ENCODE measurements around the gene GSTM1. TPM values are rescaled to one million over a fixed set of nuclear protein-coding genes. Genes with fewer than 3 reads are reported as not detected.

The GSTM1 gene
- total and polyA plus RNA-seq, 2 of the 8 experiments (the other 6 are each of a cell fraction or from before 2014, with no cell fraction given): 16.7 to 42.5 TPM

- Histone ChIP-seq H3K56ac (replicated peaks; ENCODE audit: insufficient read length, low read depth, low read length) (no peak overlapping the region), H3K36me3 (ENCODE audit: control insufficient read depth in 2 of 4, insufficient read depth in 4 of 4, low read length in 3 of 4) (no peaks in the 10 kb centered on the region), H3K4ac (replicated peaks; ENCODE audit: insufficient read length, low read depth, low read length) (no peak overlapping the region), H3K23ac (ENCODE audit: insufficient read length) (no peak overlapping the region), H3K4me2 (ENCODE audit: insufficient read depth in 1 of 2, low read depth in 2 of 2, low read length in 2 of 2) (no peak overlapping the region), H2BK5ac (ENCODE audit: low read depth, low read length) (no peak overlapping the region), H3K79me2 (ENCODE audit: control insufficient read depth in 1 of 2, insufficient read depth in 2 of 2, low read length in 2 of 2) (no peaks in the 10 kb centered on the region), H4K91ac (replicated peaks; ENCODE audit: insufficient read length, low read length) (no peak overlapping the region), H4K5ac (ENCODE audit: insufficient read length, low read depth, low read length) (no peak overlapping the region), H3K9ac (replicated peaks in 1 of 4; ENCODE audit: extremely low read depth in 1 of 4, low read depth in 3 of 4, low read length in 3 of 4) (no peak overlapping the region), H3K4me1 (replicated peaks in 1 of 4; ENCODE audit: control insufficient read depth in 3 of 4, insufficient read depth in 4 of 4, low read length in 3 of 4) (no peaks in the 10 kb centered on the region; a peak in 1 of 7 replicates), H3K14ac (ENCODE audit: insufficient read length) (no peak overlapping the region), H2AK5ac (ENCODE audit: low read depth, low read length) (no peak overlapping the region), H2AFZ (ENCODE audit: low read length) (no peak overlapping the region), H3K27ac (ENCODE audit: low read depth, low read length) (no peak overlapping the region), H4K8ac (ENCODE audit: extremely low read depth, insufficient read depth, low read length) (no peak overlapping the region), H3K27me3 (replicated peaks in 1 of 4; ENCODE audit: control insufficient read depth in 3 of 4, extremely low read depth in 1 of 4, insufficient read depth in 3 of 4, low read length in 3 of 4) (peaks cover 0 to 3% (median 0%) of the 10 kb centered on the region in 4 experiments; a peak in 1 of 7 replicates), H3K79me1 (ENCODE audit: low read depth, low read length) (no peaks in the 10 kb centered on the region), H3K4me3 (ENCODE audit: extremely low read depth in 1 of 4, insufficient read depth in 2 of 4, low read depth in 3 of 4, low read length in 4 of 4) (no peak overlapping the region), H3K23me2 (ENCODE audit: low read depth, low read length) (no peaks in the 10 kb centered on the region), H3K9me3 (ENCODE audit: insufficient read depth in 2 of 2, low read depth in 1 of 2, low read length in 1 of 2) (no peaks in the 10 kb centered on the region), H2BK15ac (ENCODE audit: low read length) (no peak overlapping the region), H2BK120ac (replicated peaks; ENCODE audit: low read depth, low read length) (no peak overlapping the region), H2BK20ac (ENCODE audit: low read length) (no peak overlapping the region), H2BK12ac (ENCODE audit: low read depth, low read length) (no peak overlapping the region), H4K20me1 (replicated peaks in 1 of 2; ENCODE audit: control insufficient read depth in 1 of 2, insufficient read depth in 2 of 2, low read length in 2 of 2) (no peaks in the 10 kb centered on the region), H3K18ac (ENCODE audit: extremely low read depth, low read length) (no peak overlapping the region)
- POLR2A ChIA-PET (ENCODE audit: partially characterized antibody): no interaction called here
- FAIRE-seq (no peak), DNase-seq (ENCODE audit: low read depth in 1 of 2, low spot score in 2 of 2) (no peak)
- CTCF ChIA-PET (ENCODE audit: partially characterized antibody): interaction anchor here (0.6 to 7.4 kb wide), 2 partner anchors 61 to 216 kb away, joined by 3 to 51 read pairs; no protein-coding TSS in a partner anchor
- 89% methylated on average over 12 of the region's 12 CpGs; no CpG with 5 or more reads in 1 of the 2 experiments for WGBS, 2 experiments (ENCODE audit: extremely low coverage in 1 of 2, insufficient coverage in 1 of 2, insufficient read length in 1 of 2, insufficient replicate concordance in 2 of 2, low coverage in 1 of 2, low lambda C conversion rate in 2 of 2, missing lambda C conversion rate in 1 of 2)
- no peak for TF ChIP-seq ASH2L (IDR thresholded peaks at IDR 0.05; ENCODE audit: low read length)
- TF ChIP-seq KDM4A (IDR thresholded peaks at IDR 0.05; ENCODE audit: low read depth, low read length, severe bottlenecking): no peak
- no peak for TF ChIP-seq SIRT6 (IDR thresholded peaks at IDR 0.05; ENCODE audit: low read length)
- no peak for TF ChIP-seq USF2 (IDR thresholded peaks at IDR 0.05; ENCODE audit: low read length)
- TF ChIP-seq CBX5 (IDR thresholded peaks at IDR 0.05; ENCODE audit: low read depth, low read length): no peak
- TF ChIP-seq TBP (IDR thresholded peaks at IDR 0.05; ENCODE audit: low read depth, low read length): no peak
- TF ChIP-seq, protein P1, sequence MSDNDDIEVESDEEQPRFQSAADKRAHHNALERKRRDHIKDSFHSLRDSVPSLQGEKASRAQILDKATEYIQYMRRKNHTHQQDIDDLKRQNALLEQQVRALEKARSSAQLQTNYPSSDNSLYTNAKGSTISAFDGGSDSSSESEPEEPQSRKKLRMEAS (IDR thresholded peaks at IDR 0.05): no peak
- TF ChIP-seq EZH2 (IDR thresholded peaks at IDR 0.05; ENCODE audit: low read depth, low read length, severe bottlenecking): no peak
- TF ChIP-seq CEBPB (IDR thresholded peaks at IDR 0.05; ENCODE audit: low read depth, low read length): no peak
- TF ChIP-seq SRF (IDR thresholded peaks at IDR 0.05; ENCODE audit: low read depth, low read length): no peak
- TF ChIP-seq RNF2 (IDR thresholded peaks at IDR 0.05; ENCODE audit: borderline replicate concordance, low read depth, low read length, missing control alignments, poor library complexity, severe bottlenecking): no peak
Measured at GRCh38 chr1:109714661-109715372, 27.2 kb downstream of the GSTM1 start.
